Activated CD4-positive, alpha-beta T cell treated with anti-CD3 and anti-CD28 coated beads, Interleukin-10, Interleukin-2, amounts not matched to agents 100 ng/mL and 50 ng/mL, durations not matched to agents 16 hours and 8 hours (primary cell): ENCODE measurements around the gene ARSK.
"Not testable (repeated sequence)": the region's sequence is repeated elsewhere in the genome, so short reads cannot be mapped to it uniquely, and the experiment has no call there.

Experiments used
- DNase-seq: peaks from one replicate; pipeline ENCODE4 v3.0.0-alpha.2; 2020

Gene ARSK

GRCh38 chr5:95621839-95622629, 67.1 kb downstream of the ARSK start:
- peak; percentile 22 for DNase-seq

GRCh38 chr5:95623706-95624105, 68.8 kb downstream of the ARSK start:
- DNase-seq = no peak

DNA sequence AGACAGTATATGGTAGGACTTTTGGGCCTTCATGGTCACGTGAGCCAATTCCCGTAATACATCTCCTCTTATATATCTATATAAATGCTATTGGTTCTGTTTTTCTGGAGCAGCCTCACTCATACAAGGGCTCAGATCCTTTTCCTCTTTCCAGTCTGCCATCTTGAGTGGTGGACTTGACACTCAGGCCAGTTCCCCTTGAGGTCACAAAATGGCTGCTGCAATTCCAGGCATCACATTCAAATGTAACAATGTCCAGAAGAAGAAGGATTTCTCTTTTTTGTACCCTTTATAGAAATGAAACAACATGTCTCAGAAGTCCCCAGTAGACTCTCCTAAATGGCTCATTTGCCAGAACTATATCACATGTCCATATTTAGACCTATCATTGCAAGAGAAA, 69.5 kb downstream of the ARSK start:
- DNase-seq = no peak

- no peak for DNase-seq
Measured at GRCh38 chr5:95626701-95627100, 71.8 kb downstream of the ARSK start.

GRCh38 chr5:95627971-95628810, 73.3 kb downstream of the ARSK start:
- DNase-seq = no peak

GRCh38 chr5:95628933-95629332, 74.0 kb downstream of the ARSK start:
- no peak for DNase-seq

- DNase-seq = no peak
Measured at GRCh38 chr5:95630394-95630917, 75.6 kb downstream of the ARSK start.

- DNase-seq = no peak
Measured at GRCh38 chr5:95631255-95631958, 76.5 kb downstream of the ARSK start.

- peak; percentile 87 for DNase-seq
Measured at GRCh38 chr5:95631991-95632675, 77.2 kb downstream of the ARSK start.

- DNase-seq = not testable (repeated sequence)
Measured at GRCh38 chr5:95632942-95633341, 78.0 kb downstream of the ARSK start.

GRCh38 chr5:95633671-95634070, 78.8 kb downstream of the ARSK start:
- no peak for DNase-seq

DNA sequence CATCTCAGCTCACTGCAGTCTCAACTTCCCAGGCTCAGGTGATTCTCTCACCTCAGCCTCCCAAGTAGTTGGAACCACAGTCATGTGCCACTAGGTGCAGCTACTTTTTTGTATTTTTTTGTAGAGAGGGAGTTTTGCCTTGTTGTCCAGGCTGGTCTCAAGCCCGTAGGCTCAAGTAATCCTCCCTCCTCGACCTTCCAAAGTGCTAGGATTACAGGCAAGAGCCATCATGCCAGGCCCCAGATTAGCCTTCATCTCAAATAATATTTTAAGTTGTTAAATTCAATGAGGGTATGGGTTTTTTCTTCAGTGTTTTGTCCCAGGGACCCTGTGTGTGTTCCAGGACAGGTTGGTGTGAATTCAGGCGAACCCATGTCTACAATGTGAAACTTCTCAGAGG, 79.2 kb downstream of the ARSK start:
- DNase-seq = no peak

DNA sequence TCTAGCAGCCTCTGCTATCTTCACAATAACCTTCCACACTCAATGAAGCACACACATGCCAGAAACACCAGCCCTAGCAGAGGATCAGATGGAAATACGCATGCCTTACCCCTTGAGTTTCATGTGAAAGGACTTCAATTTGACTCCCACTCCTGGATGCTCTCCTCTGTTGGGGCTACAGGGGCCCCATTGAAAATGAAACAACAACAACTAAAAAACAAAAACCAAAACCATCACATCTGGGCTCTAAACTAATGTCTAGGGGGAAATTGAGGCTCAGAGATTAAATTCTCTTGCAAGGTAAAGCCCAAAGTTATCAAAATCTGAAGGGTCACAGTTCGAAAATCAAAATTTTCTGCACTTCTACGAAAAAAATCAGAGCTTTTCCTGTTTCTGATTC, 83.7 kb downstream of the ARSK start:
- no peak for DNase-seq

GRCh38 chr5:95641741-95642220, 86.9 kb downstream of the ARSK start:
- DNase-seq = no peak

GRCh38 chr5:95643152-95643551, 88.3 kb downstream of the ARSK start:
- DNase-seq = no peak

DNA sequence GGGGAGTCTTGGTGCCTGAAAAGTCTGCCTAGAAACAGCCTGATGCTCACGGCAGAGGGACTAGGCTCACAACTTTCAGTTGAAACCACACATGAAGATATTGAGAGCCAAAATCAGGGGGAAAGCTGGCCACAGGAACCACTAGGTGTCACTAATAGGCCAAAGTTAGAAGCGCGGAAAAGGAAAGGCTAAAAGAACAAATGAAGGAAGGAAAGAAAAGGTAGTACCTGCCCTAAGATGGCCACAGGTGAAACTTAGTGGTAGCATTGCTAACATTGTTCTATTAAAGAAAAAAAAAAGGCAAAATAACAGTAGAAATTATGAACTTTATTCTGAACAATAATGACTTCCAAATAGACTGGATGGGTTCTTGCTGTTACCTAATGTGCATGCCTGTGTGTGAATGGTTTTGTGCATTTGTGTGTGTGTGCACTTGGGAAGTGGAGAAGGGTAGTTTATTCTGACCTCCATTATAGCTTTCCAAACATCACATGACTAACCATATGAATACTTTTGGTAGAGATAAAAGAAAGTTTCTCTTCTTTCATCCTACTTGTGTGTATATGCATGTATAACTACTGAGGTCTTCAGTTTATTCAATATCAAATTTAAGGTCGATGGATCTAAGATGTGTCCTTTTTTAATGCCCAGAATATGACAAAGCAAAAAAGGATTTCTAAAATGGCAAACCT, 89.6 kb downstream of the ARSK start:
- DNase-seq = peak; percentile 77

DNA sequence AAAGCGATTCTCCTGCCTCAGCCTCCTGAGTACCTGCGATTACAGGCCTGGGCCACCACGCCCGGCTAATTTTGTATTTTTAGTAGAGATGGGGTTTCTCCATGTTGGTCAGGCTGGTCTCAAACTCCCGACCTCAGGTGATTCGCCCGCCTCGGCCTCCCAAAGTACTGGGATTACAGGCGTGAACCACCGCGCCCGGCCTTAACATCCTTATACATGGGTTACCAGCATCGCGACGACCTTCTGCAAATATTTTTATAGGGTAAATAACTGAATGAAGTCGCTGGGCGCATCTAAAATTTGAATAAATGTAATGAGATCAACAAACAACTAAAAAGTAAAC, 91.3 kb downstream of the ARSK start:
- DNase-seq = not testable (repeated sequence)

GRCh38 chr5:95646569-95647431, 91.9 kb downstream of the ARSK start, which contains the start of gene RFESD:
TSS of gene RFESD (plus strand) at chr5:95646777. CDS start at chr5:95652272, 5,495 bp downstream.
- peak; percentile 98 for DNase-seq

GRCh38 chr5:95647886-95648860, 93.3 kb downstream of the ARSK start:
- peak; percentile 63 for DNase-seq

DNA sequence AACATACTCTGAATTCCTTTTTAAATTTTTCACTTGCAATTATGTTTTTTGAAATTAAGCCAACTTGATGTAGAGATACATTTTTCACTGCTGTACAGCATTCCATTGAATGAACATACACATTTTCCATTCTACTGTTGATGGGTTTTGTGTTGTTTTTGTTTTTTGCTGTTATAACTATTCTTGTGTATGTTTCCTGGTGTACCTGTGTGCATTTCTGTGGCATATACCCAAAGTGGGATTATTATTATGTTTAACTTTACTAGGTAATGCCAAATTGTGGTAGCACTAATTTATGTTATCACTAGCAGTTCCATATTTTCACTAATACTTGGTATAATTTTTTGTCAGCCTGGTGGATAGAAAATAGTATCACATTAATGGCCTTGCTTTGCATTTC, 94.4 kb downstream of the ARSK start:
- DNase-seq = no peak
